Stimulated activated CD8-positive, alpha-beta memory T cell treated with anti-CD3 and anti-CD28 coated beads, Interleukin-4, amount 100 ng/mL, for 48 hours (primary cell): Measurements from ENCODE around the gene CPNE7.
"Not testable (repeated sequence)": the region's sequence is repeated elsewhere in the genome, so short reads cannot be mapped to it uniquely, and the experiment has no call there.

ENCODE experiments used
- DNase-seq: peaks from one replicate; pipeline ENCODE4 v3.0.0-alpha.2; 2020

CPNE7 gene

DNA sequence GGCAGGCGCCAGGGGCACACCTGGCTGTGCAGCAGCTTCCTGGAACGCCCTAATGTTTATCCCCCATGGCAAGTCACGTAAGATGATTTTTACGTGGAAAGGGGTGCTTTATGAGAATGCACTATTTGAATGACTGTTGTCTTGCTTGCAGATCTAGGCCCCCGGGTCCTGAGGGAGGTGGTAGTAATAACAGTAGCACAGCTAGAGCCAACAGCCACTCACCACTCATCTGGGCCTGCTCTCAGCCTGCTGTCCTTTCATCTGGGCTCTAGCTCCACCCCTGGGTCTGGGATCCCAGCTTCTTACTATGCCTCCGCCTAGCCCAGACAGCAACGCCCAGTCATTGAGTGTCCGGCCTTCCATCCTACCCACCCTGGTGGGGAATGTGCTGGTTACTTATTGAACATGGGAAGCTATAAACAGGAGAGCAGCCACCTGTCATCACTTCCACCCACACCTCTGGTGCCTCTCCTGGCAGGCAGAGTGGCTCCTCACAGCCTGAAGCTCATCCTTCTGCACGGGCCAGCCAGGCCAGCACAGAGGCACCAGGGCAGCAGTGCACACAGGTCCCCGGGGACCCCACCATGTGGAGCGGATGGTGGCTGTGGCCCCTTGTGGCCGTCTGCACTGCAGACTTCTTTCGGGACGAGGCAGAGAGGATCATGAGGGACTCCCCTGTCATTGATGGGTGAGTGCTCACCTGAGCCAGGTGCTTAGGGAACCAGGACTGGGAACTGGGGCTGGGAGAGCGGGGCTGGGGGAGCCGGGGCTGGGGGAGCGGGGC is 54.5 kb downstream of the CPNE7 start:
- DNase-seq: no peak

- DNase-seq: no peak
These were observed 57.6 kb downstream of the CPNE7 start for GRCh38 chr16:89633064-89633631.

GRCh38 chr16:89634463-89635385 is 59.2 kb downstream of the CPNE7 start:
- not testable (repeated sequence) for DNase-seq

GRCh38 chr16:89636663-89637062 is 61.1 kb downstream of the CPNE7 start:
- no peak for DNase-seq

DNA sequence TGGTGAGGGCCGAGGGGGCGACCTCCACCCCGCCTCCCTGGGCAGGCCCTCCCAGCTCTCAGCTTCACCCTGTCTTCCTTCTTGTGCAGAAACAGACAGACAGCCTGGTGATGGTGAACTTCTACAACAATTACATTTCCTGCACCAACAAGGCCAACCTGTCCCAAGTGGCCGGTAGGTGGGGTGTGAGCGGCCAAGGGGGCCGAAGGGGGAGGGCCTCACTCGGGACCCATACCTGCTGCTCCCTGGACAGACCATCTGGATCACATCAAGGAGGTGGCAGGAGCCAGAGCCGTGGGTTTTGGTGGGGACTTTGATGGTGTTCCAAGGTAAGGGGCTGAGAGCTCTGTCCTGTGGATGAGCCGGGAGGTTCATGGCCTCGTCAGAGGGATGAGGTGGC is 61.8 kb downstream of the CPNE7 start:
- DNase-seq: no peak

DNA sequence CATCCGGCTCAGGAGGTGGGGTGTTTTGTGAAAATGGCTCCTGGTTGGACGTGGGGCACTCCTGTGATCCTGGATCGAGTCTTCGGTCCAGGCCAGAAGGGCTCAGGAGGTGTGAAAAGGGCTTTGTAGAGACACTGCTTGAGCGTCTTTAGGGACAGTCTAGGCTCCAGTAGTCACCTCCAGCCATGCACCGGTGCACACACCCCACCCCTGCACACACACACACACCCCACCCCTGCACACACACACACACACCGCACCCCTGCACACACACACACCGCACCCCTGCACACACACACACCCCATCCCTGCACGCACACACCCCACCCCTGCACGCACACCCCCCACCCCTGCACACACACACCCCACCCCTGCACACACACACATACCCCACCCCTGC is 62.9 kb downstream of the CPNE7 start:
- no peak for DNase-seq

- no peak for DNase-seq
These were observed 63.8 kb downstream of the CPNE7 start for GRCh38 chr16:89639385-89639784.

- no peak for DNase-seq
These were observed 66.0 kb downstream of the CPNE7 start for GRCh38 chr16:89641458-89642119.

- no peak for DNase-seq
These were observed 67.0 kb downstream of the CPNE7 start for GRCh38 chr16:89642574-89642973.

- no peak for DNase-seq
These were observed 68.3 kb downstream of the CPNE7 start for GRCh38 chr16:89643769-89644300.

DNA sequence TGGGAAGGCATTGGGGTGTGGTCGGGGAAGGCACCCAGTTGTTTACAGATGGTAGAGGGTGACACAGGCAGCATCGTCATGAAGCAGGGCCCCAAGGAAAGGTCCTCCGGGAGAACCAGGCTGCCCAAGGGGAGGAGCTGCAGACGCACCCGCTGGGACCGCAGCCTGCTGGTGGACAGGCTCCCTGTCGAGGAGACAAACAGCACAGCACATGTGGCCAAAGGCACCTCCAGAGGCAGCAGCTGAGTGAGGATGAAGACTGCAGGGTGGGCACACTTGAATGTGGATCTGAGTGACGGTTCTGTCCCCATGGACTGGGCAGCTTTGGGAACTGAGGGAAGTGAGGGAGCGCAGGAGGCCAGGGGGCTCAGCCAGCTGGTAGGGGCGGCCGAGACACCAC is 69.6 kb downstream of the CPNE7 start:
- DNase-seq: no peak

DNA sequence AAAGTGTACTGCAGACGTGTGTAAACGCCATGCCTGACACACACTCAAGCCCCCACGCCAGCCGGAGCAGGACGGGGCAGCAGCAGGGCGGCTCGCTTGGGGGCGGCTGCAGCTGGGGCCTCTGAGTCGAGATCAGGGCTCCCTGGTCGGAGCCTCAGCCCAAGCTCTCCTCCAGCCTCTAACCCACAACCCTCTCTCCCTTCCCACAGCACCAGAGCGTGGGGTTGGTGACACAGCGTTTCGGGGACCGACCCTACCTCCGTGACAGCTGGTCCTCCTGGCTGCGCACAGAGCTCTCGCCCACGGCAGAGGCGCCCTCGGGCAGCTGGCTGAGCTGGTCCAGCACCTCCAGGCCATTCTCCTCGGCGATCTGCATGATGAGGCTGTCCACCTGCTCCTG is 70.7 kb downstream of the CPNE7 start:
- no peak for DNase-seq
